ENCODE measurements around the gene GPR137C. TPM values are rescaled to one million over a fixed set of nuclear protein-coding genes. Genes with fewer than 3 reads are reported as not detected.
A peak's percentile ranks its signal among the peaks of the same experiment; 100 is the strongest.

GPR137C gene, protein sequence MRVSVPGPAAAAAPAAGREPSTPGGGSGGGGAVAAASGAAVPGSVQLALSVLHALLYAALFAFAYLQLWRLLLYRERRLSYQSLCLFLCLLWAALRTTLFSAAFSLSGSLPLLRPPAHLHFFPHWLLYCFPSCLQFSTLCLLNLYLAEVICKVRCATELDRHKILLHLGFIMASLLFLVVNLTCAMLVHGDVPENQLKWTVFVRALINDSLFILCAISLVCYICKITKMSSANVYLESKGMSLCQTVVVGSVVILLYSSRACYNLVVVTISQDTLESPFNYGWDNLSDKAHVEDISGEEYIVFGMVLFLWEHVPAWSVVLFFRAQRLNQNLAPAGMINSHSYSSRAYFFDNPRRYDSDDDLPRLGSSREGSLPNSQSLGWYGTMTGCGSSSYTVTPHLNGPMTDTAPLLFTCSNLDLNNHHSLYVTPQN
- total RNA-seq (1 to 10 TPM in 1 of 5 donors, under 1 TPM in 2, not detected in 2; 0.43 to 3.9 (median 0.45) TPM), polyA plus RNA-seq (under 1 TPM in 2 of 3 donors, not detected in 1; 0.25 to 0.50 TPM)
- long read RNA-seq, donor 1 = 0 reads
- long read RNA-seq, donor 2 = 0 reads
- long read RNA-seq, donor 3 = 0 reads
- long read RNA-seq, donor 4 = 0 reads
- long read RNA-seq, donor 5, partial matches to known transcripts = 0 of 2 reads
- long read RNA-seq, donor 5, other reads (novel, unspliced or antisense) = 0 of 2 reads
- long read RNA-seq, donor 6, full-length matches to known transcripts = 2 of 2 reads
- long read RNA-seq, donor 6, partial matches to known transcripts = 0 of 2 reads
- long read RNA-seq, donor 6, other reads (novel, unspliced or antisense) = 0 of 2 reads
- long read RNA-seq, donor 7, partial matches to known transcripts = 0 of 1 reads
- long read RNA-seq, donor 7, other reads (novel, unspliced or antisense) = 0 of 1 reads
- long read RNA-seq, donor 8, partial matches to known transcripts = 0 of 1 reads
- long read RNA-seq, donor 8, other reads (novel, unspliced or antisense) = 0 of 1 reads
- long read RNA-seq, donor 9 = 0 reads
- long read RNA-seq, donor 10 = 0 reads

- peak in 2 of 4 donors; percentile 88 to 96 for TF ChIP-seq POLR2A (IDR thresholded peaks at IDR 0.05)
- peak; percentile 95 to 97 (median 97) for TF ChIP-seq POLR2AphosphoS5 (IDR thresholded peaks at IDR 0.05)
- no peak for TF ChIP-seq EP300 (IDR thresholded peaks at IDR 0.05)
- peaks cover 5 to 36% (median 29%) of the 10 kb centered on the region in 4 donors for H3K4me1 ChIP-seq
- peak within 1 kb of the TSS; percentile 70 to 92 (median 84) for H3K4me3 ChIP-seq
- peak within 1 kb of the TSS; percentile 87 to 97 (median 95) for H3K27ac ChIP-seq
- H3K27me3 ChIP-seq = no peaks in the 10 kb centered on the region
- H3K36me3 ChIP-seq = no peaks in the 10 kb centered on the region
- WGBS, 5 donors = 0 to 1% (median 0%) methylated on average over 58 to 81 of the region's 81 CpGs
- no peaks in the 10 kb centered on the region for H3K9me3 ChIP-seq
- DNase-seq = peak; percentile 100
- intact Hi-C loops (cut with DNase I; ENCODE audit: low total_unique reads) = no loop called here
Observed at GRCh38 chr14:52552063-52552988, at the start of gene GPR137C, which contains the start of gene TXNDC16. TSS of gene GPR137C (plus strand) at chr14:52552836. CDS start at chr14:52553148, 312 bp downstream. TSS of gene TXNDC16 (minus strand) at chr14:52552505. CDS start at chr14:52543557, 8,948 bp downstream.

DNA sequence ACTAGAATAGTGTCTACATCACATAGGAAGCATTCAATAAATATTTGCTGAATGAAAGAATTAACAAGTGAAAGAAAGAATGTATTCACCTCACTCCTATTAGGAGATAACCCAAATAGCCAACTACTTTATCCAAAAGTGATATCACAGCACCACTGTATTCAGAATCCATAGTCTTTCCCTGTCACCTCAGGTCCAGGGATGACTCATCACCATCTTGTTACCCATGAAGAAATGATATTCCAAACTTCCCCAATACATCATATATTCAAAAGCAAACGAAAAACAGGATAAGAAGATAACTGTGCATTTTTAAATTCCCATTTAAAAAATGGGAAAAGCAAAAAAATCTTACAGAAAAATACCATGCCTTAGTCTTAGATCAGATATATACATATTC is 39.4 kb upstream of the GPR137C start:
- Histone ChIP-seq H3K9me3 (no peaks in the 10 kb centered on the region), H3K27me3 (no peaks in the 10 kb centered on the region), H3K27ac (no peak overlapping the region), H3K36me3 (peaks cover 0 to 30% (median 21%) of the 10 kb centered on the region in 4 donors), H3K4me1 (no peaks in the 10 kb centered on the region), H3K4me3 (no peak overlapping the region)
- TF ChIP-seq POLR2AphosphoS5 (IDR thresholded peaks at IDR 0.05) = no peak
- TF ChIP-seq, protein P1, sequence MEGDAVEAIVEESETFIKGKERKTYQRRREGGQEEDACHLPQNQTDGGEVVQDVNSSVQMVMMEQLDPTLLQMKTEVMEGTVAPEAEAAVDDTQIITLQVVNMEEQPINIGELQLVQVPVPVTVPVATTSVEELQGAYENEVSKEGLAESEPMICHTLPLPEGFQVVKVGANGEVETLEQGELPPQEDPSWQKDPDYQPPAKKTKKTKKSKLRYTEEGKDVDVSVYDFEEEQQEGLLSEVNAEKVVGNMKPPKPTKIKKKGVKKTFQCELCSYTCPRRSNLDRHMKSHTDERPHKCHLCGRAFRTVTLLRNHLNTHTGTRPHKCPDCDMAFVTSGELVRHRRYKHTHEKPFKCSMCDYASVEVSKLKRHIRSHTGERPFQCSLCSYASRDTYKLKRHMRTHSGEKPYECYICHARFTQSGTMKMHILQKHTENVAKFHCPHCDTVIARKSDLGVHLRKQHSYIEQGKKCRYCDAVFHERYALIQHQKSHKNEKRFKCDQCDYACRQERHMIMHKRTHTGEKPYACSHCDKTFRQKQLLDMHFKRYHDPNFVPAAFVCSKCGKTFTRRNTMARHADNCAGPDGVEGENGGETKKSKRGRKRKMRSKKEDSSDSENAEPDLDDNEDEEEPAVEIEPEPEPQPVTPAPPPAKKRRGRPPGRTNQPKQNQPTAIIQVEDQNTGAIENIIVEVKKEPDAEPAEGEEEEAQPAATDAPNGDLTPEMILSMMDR (IDR thresholded peaks at IDR 0.05) = no peak
- TF ChIP-seq POLR2A (IDR thresholded peaks at IDR 0.05) = no peak
- no peak for TF ChIP-seq EP300 (IDR thresholded peaks at IDR 0.05)
- WGBS, 5 donors = 84 to 91% (median 89%) methylated on average over 1 of the region's 1 CpG
- intact Hi-C loops (cut with DNase I; ENCODE audit: low total_unique reads) = no loop called here
- no peak for DNase-seq

DNA sequence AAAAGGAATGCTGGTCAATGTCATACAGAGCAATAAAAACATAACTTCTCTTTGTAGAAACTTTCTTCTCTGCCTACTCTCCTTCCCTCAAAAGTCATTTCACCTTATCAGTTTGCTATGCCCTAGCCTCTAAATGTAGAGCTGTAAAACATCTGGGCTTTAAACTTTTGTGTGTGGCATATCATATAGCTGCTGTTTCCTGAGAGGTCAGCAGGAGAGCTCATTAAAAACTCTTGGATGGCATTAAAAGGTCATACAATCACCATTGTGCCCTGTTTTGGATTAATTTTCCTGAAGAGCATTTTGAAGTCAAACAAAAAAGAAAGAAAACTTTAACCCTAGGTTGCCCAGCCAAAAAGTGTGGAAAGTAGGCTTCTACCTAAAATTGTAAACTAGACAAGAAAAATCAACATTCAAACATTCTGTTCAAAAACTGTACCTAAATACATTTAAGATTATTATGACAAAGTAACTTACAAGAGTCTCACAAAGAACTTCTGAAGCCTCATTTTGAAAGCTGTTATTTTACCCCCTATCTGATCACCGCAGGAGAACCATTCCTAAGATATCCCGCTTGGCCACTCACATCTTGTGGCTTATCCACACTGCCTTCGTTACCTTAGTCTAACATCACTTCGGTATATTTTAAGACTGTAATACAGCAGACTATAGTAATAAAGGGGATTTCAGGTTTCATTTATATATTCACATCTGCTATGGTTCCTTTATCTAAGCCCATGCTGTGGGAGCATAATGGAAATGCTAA is 38.4 kb upstream of the GPR137C start:
- H3K4me1 ChIP-seq = no peaks in the 10 kb centered on the region
- 93 to 97% (median 96%) methylated on average over 4 of the region's 4 CpGs for WGBS, 5 donors
- no peak for DNase-seq
- H3K9me3 ChIP-seq = no peaks in the 10 kb centered on the region
- peaks cover 0 to 30% (median 19%) of the 10 kb centered on the region in 4 donors for H3K36me3 ChIP-seq
- H3K27me3 ChIP-seq = no peaks in the 10 kb centered on the region
- TF ChIP-seq POLR2A (IDR thresholded peaks at IDR 0.05) (no peak), POLR2AphosphoS5 (IDR thresholded peaks at IDR 0.05) (no peak), EP300 (IDR thresholded peaks at IDR 0.05) (no peak)
- TF ChIP-seq, protein P1 (IDR thresholded peaks at IDR 0.05) = no peak
- H3K4me3 ChIP-seq = no peak overlapping the region
- no peak overlapping the region for H3K27ac ChIP-seq
- intact Hi-C loops (cut with DNase I; ENCODE audit: low total_unique reads) = no loop called here

DNA sequence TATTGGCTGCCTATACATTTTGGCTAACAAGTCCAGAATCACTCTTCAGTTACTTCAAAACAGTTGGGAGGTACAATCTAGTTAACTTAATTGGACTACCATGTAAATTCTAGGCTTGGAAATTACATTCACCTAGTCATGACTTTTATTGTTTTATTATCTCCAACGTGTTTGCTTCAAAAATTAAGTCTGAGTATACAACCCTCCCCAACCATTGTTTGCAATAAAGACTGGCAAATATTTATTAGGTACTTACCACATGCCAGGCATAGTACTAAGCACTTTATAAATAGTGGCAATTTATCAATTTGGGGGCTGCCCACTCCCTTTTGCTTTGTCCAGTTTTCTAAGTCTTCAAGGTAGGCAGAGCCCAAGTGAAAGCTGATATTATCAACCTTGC is 30.6 kb upstream of the GPR137C start:
- Histone ChIP-seq H3K9me3 (no peaks in the 10 kb centered on the region), H3K36me3 (peaks cover 0 to 12% (median 9%) of the 10 kb centered on the region in 4 donors), H3K4me3 (no peak overlapping the region), H3K27me3 (no peaks in the 10 kb centered on the region), H3K27ac (no peak overlapping the region), H3K4me1 (peaks cover 0 to 10% (median 0%) of the 10 kb centered on the region in 4 donors)
- intact Hi-C loops (cut with DNase I; ENCODE audit: low total_unique reads) = no loop called here
- 38 to 40% (median 39%) methylated on average over 1 of the region's 1 CpG for WGBS, 5 donors
- TF ChIP-seq, protein P1 (IDR thresholded peaks at IDR 0.05) = no peak
- TF ChIP-seq POLR2A (IDR thresholded peaks at IDR 0.05) (no peak), POLR2AphosphoS5 (IDR thresholded peaks at IDR 0.05) (no peak), EP300 (IDR thresholded peaks at IDR 0.05) (no peak)
- no peak for DNase-seq
